Nephron progenitor cell (in vitro differentiated cells): ENCODE data around the gene KIF3A.
"Not testable (repeated sequence)": the region's sequence is repeated elsewhere in the genome, so short reads cannot be mapped to it uniquely, and the experiment has no call there.

Experiments
- DNase-seq: peaks from one replicate; pipeline ENCODE4 v3.0.0; 2021
- H3K27ac Mint-ChIP-seq: 2 replicates; pipeline ENCODE4 v1.8.0; 2021; ENCODE audit warnings: mild to moderate bottlenecking, moderate library complexity, mixed read lengths
- H3K27me3 Mint-ChIP-seq: 2 replicates; pipeline ENCODE4 v1.8.0; 2021; ENCODE audit warnings: mild to moderate bottlenecking, low read depth, mixed read lengths; ENCODE audit not compliant: poor library complexity
- H3K36me3 Mint-ChIP-seq: 2 replicates; pipeline ENCODE4 v1.8.0; 2021; ENCODE audit warnings: low read depth, mixed read lengths
- H3K4me1 Mint-ChIP-seq: 2 replicates; pipeline ENCODE4 v1.8.0; 2021; ENCODE audit warnings: mixed read lengths
- H3K4me3 Mint-ChIP-seq: 2 replicates; pipeline ENCODE4 v1.8.0; 2021; ENCODE audit warnings: mild to moderate bottlenecking, moderate library complexity, mixed read lengths
- H3K9me3 Mint-ChIP-seq: 2 replicates; pipeline ENCODE4 v1.8.0; 2021; ENCODE audit warnings: mild to moderate bottlenecking, moderate library complexity, mixed read lengths
- TF ChIP-seq, protein P1 (sequence below): fragments of 200-600 bp; sonication (generic); IDR thresholded peaks from 2 replicates; pipeline ENCODE4 v1.5.0; 2021; ENCODE audit warnings: antibody characterized with exemption

Gene KIF3A

DNA sequence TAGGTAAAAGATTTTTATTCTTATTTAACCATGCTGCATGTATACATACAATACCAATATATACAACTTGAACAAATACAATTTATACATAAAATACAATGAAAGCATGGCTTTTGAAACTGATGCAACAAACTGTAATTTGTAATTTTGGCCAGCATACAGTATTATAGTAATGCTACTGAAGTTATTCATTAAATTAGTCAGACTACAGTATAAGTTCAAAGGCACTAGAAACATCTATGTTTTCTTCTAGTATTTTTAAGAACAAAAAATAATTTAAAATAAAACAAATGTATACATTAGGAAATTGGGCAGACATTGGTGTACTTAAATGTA is 44.7 kb downstream of the KIF3A start:
- Mint-ChIP-seq H3K4me3 (no peak overlapping the region), H3K4me1 (peaks cover 8% of the 10 kb centered on the region), H3K27me3 (no peaks in the 10 kb centered on the region), H3K9me3 (no peaks in the 10 kb centered on the region), H3K36me3 (peaks cover 18% of the 10 kb centered on the region), H3K27ac (no peak overlapping the region)
- DNase-seq, result no peak
- TF ChIP-seq, protein P1, sequence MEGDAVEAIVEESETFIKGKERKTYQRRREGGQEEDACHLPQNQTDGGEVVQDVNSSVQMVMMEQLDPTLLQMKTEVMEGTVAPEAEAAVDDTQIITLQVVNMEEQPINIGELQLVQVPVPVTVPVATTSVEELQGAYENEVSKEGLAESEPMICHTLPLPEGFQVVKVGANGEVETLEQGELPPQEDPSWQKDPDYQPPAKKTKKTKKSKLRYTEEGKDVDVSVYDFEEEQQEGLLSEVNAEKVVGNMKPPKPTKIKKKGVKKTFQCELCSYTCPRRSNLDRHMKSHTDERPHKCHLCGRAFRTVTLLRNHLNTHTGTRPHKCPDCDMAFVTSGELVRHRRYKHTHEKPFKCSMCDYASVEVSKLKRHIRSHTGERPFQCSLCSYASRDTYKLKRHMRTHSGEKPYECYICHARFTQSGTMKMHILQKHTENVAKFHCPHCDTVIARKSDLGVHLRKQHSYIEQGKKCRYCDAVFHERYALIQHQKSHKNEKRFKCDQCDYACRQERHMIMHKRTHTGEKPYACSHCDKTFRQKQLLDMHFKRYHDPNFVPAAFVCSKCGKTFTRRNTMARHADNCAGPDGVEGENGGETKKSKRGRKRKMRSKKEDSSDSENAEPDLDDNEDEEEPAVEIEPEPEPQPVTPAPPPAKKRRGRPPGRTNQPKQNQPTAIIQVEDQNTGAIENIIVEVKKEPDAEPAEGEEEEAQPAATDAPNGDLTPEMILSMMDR, result no peak

DNA sequence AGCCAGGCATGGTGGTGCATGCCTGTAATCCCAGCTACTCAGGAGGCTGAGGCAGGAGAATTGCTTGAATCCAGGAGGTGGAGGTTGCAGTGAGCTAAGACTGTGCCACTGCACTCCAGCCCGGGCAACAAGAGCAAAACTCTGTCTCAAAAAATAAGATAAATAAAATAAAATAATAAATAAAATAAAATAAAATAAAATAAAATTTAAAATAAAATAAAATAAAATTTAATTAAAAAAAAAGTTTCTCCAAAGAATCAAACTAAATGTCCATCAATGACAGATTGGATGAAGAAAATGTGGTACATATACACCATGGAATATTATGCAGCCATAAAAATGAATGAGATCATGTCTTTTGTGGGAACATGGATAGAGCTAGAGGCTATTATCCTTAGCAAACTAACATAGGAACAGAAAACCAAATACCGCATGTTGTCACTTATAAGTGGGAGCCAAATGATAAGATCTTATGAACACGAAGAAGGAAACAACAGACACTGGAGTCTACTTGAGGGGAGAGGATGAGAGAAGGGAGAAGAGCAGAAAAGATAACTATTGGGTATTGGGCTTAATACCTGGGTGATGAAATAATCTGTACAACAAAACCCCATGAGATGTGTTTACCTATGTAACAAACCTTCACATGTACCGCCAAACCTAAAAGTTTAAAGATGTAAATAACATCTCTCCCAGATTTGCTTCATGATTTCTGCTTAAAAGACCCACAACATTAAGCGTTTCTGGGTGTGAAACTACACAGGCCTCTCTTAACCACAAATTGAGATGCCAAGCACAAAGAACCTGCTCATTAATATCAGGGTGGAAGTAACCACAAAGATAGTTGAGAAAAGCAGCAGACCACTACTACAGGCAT is 45.4 kb downstream of the KIF3A start:
- not testable (repeated sequence) for H3K4me1 Mint-ChIP-seq, H3K27me3 Mint-ChIP-seq, H3K4me3 Mint-ChIP-seq, H3K9me3 Mint-ChIP-seq, DNase-seq, H3K27ac Mint-ChIP-seq
- H3K36me3 Mint-ChIP-seq, result peaks cover 15% of the 10 kb centered on the region

DNA sequence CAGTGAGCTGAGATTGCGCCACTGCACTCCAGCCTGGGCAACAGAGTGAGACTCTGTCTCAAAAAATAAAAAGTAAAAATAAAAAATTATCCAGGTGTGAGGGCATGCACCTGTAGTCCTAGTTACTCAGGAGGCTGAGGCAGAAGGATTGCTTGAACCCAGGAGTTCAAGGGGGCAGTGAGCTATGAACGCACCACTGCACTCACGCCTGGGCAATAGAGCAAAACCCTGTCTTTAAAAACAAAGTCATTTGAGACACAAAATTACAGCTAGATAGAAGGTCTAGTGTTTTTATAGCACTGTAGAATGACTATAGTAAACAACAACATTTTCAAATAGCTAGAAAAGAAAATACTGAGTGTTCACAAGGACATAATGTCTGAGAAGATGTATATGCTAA is 47.2 kb downstream of the KIF3A start:
- no peaks in the 10 kb centered on the region for H3K9me3 Mint-ChIP-seq
- H3K36me3 Mint-ChIP-seq, result peaks cover 15% of the 10 kb centered on the region
- peaks cover 8% of the 10 kb centered on the region for H3K4me1 Mint-ChIP-seq
- TF ChIP-seq, protein P1, result no peak
- peaks cover 7% of the 10 kb centered on the region for H3K27me3 Mint-ChIP-seq
- no peak overlapping the region for H3K4me3 Mint-ChIP-seq
- no peak for DNase-seq
- H3K27ac Mint-ChIP-seq, result no peak overlapping the region

DNA sequence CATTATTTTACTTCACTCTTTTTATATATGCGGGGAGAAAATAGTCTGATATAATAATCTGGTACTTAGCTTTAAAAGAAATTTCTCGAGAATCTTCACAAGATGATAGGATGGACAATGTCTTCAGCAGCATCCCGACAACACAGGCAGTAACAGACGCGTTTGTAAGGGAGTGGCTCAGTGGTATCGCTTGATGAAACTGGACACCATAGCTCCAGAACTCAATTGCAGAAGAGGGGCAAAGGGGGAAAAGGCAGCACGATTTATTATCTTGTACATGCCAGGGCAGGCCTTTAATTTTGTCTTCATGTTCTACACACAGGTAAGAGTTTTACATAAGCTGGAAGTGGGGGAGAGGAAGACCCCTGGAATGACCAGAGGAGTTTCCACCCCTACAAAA is 47.8 kb downstream of the KIF3A start:
- Mint-ChIP-seq H3K27me3 (peaks cover 7% of the 10 kb centered on the region), H3K4me3 (no peak overlapping the region), H3K36me3 (peaks cover 15% of the 10 kb centered on the region), H3K4me1 (peaks cover 8% of the 10 kb centered on the region), H3K9me3 (no peaks in the 10 kb centered on the region), H3K27ac (peak overlapping the region; percentile 69)
- no peak for DNase-seq
- TF ChIP-seq, protein P1, result no peak

DNA sequence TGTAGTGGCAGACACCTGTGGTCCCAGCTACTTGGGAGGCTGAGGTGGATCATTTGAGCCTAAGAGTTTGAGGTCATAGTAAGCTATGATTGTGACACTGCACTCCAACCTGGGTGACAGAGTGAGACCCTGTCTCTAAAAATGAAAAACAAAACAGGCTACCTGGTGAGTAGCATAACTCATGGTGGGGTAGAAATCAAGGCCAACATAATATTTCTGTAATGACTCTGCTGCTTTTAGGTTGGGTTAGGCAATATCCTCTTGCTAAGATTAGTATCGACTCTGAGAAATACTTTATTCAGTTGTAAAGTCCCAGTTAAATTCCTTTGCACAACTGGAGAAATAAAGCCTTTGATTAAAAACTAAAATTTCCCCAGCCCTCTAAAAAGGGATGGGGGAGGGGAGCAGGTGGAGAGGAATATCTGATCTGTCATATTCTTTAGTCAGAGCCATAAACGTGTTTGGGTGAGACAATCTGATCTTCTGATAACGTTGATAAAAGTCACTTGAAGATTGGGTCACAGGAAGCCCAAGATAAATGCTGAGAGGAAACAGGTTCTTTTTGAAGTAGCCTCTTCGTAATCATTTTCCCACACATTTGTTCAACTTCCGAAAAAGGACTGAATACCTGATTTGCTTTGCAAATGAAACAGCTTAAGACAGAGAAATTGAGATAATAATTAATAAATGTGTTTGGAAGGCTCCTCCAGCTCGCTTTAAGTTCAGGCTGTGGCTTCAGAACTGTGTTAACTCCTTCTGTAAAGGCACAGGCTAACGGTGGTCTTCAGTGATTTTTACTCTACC is 48.6 kb downstream of the KIF3A start:
- Mint-ChIP-seq H3K4me1 (peaks cover 8% of the 10 kb centered on the region), H3K36me3 (peaks cover 15% of the 10 kb centered on the region)
- TF ChIP-seq, protein P1, result no peak

DNA sequence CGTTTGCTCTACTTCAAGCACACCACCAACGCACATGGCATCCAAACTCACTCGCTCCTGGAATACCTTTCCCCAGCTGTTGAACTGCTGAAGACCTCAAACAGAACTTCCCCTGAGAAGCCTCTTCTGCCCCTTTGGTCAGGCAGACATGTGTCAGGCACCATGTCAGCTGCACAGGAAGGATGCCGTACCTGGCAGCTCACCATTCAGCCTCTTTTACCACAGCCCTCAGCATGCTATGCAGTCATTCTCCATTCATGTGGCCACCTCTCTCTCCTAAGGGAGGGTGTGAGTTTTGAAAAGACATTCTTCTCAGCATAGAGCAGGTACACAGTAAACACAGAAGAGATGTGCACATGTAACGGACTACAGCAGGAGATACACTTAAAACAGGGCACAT is 49.4 kb downstream of the KIF3A start:
- DNase-seq, result no peak
- H3K9me3 Mint-ChIP-seq, result no peaks in the 10 kb centered on the region
- no peak overlapping the region for H3K4me3 Mint-ChIP-seq
- peaks cover 7% of the 10 kb centered on the region for H3K27me3 Mint-ChIP-seq
- H3K36me3 Mint-ChIP-seq, result peaks cover 11% of the 10 kb centered on the region
- H3K4me1 Mint-ChIP-seq, result peaks cover 8% of the 10 kb centered on the region
- peak overlapping the region; percentile 16 for H3K27ac Mint-ChIP-seq
- TF ChIP-seq, protein P1, result no peak

More for the DNA sequence above, 48.6 kb downstream of the KIF3A start:
- Mint-ChIP-seq H3K4me3 (no peak overlapping the region), H3K27me3 (peaks cover 7% of the 10 kb centered on the region), H3K27ac (no peak overlapping the region), H3K9me3 (no peaks in the 10 kb centered on the region)
- no peak for DNase-seq
